Liver (tissue), 3 donors: ENCODE results near the gene MEGF6.

ENCODE experiments used
- ATF3 ChIP-seq: IDR thresholded peaks from 2 replicates; pipeline ENCODE4 v1.6.1; 2016; ENCODE audit warnings: antibody characterized with exemption
- CTCF ChIP-seq: fragments of 150-350 bp; IDR thresholded peaks from 2 replicates; pipeline ENCODE4 v1.5.1; 2017; ENCODE audit warnings: improper control_type of control experiment, low read depth, low read length; ENCODE audit not compliant: missing input control
- EGR1 ChIP-seq, 2 donors: IDR thresholded peaks; 2 replicates each; pipeline ENCODE4 v1.6.1; 2016 to 2018; ENCODE audit warnings: antibody characterized with exemption in 2 of 2, low read depth in 2 of 2
- GABPA ChIP-seq, 2 donors: IDR thresholded peaks in 1 of 2; conservative IDR thresholded peaks in 1 of 2; 2 replicates each; pipeline ENCODE4 v1.6.1; 2016; ENCODE audit warnings: antibody characterized with exemption in 2 of 2, mild to moderate bottlenecking in 1 of 2, moderate library complexity in 1 of 2
- HNF4A ChIP-seq, 2 donors: conservative IDR thresholded peaks; 2 replicates each; pipeline ENCODE4 v1.6.1; 2016; ENCODE audit warnings: antibody characterized with exemption in 2 of 2, mild to moderate bottlenecking in 2 of 2
- HNF4G ChIP-seq: IDR thresholded peaks from 2 replicates; pipeline ENCODE4 v1.6.1; 2016; ENCODE audit warnings: antibody characterized with exemption
- JUND ChIP-seq, 2 donors: IDR thresholded peaks; 2 replicates each; pipeline ENCODE4 v1.6.1; 2016; ENCODE audit warnings: antibody characterized with exemption in 2 of 2
- MAX ChIP-seq: IDR thresholded peaks from 2 replicates; pipeline ENCODE4 v1.6.1; 2016; ENCODE audit warnings: antibody characterized with exemption
- RAD21 ChIP-seq, 2 donors: IDR thresholded peaks; 2 replicates each; pipeline ENCODE4 v1.6.1; 2016; ENCODE audit warnings: antibody characterized with exemption in 2 of 2, mild to moderate bottlenecking in 2 of 2
- RXRA ChIP-seq, 2 donors: IDR thresholded peaks; 2 replicates each; pipeline ENCODE4 v1.6.1; 2017 to 2018; ENCODE audit warnings: antibody characterized with exemption in 2 of 2, mild to moderate bottlenecking in 1 of 2
- TAF1 ChIP-seq: conservative IDR thresholded peaks from 2 replicates; pipeline ENCODE4 v1.6.1; 2016; ENCODE audit warnings: antibody characterized with exemption, mild to moderate bottlenecking
- YY1 ChIP-seq: IDR thresholded peaks from 2 replicates; pipeline ENCODE4 v1.6.1; 2016; ENCODE audit warnings: antibody characterized with exemption, mild to moderate bottlenecking
- TF ChIP-seq, protein P1 (sequence below): IDR thresholded peaks from 2 replicates; pipeline ENCODE4 v1.6.1; 2016; ENCODE audit warnings: antibody characterized with exemption, mild to moderate bottlenecking
- TF ChIP-seq, protein P2 (sequence below): IDR thresholded peaks from 2 replicates; pipeline ENCODE4 v1.6.1; 2016; ENCODE audit warnings: antibody characterized with exemption
- donor health status: healthy.
- donor health status: healthy.

DNA sequence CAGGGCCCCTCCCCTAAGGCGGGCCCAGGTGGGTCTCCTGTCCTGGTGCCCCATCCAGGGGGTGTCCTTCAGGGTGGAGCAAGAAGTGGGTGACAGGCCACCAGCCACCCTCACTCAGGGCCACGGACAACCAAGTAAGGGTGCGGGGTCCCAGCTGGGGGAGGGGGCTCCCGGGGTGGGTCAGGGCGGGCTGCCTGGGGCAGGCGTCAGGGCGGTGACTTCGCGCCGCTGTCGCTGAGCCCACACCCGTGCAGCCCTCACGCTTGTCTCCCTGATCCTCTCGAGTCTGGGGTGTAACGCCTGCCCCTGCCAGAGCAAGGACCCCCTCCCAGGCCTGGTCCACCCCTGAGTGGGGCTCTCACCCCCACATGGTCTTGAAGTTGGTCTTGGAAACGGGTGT, 134.6 kb downstream of the MEGF6 start:
- TF ChIP-seq EGR1 (IDR thresholded peaks at IDR 0.05; ENCODE audit: low read depth in 2 of 2) (no peak), MAX (no peak), CTCF (no peak), RAD21 (IDR thresholded peaks at IDR 0.05) (no peak), GABPA (IDR thresholded peaks at IDR 0.05 in 1 of 2, conservative IDR thresholded peaks at IDR 0.05 in 1 of 2) (no peak), JUND (IDR thresholded peaks at IDR 0.05) (no peak), HNF4A (conservative IDR thresholded peaks at IDR 0.05) (no peak), ATF3 (no peak), YY1 (no peak), RXRA (IDR thresholded peaks at IDR 0.05) (no peak), TAF1 (no peak), HNF4G (no peak)
- TF ChIP-seq, protein P1, sequence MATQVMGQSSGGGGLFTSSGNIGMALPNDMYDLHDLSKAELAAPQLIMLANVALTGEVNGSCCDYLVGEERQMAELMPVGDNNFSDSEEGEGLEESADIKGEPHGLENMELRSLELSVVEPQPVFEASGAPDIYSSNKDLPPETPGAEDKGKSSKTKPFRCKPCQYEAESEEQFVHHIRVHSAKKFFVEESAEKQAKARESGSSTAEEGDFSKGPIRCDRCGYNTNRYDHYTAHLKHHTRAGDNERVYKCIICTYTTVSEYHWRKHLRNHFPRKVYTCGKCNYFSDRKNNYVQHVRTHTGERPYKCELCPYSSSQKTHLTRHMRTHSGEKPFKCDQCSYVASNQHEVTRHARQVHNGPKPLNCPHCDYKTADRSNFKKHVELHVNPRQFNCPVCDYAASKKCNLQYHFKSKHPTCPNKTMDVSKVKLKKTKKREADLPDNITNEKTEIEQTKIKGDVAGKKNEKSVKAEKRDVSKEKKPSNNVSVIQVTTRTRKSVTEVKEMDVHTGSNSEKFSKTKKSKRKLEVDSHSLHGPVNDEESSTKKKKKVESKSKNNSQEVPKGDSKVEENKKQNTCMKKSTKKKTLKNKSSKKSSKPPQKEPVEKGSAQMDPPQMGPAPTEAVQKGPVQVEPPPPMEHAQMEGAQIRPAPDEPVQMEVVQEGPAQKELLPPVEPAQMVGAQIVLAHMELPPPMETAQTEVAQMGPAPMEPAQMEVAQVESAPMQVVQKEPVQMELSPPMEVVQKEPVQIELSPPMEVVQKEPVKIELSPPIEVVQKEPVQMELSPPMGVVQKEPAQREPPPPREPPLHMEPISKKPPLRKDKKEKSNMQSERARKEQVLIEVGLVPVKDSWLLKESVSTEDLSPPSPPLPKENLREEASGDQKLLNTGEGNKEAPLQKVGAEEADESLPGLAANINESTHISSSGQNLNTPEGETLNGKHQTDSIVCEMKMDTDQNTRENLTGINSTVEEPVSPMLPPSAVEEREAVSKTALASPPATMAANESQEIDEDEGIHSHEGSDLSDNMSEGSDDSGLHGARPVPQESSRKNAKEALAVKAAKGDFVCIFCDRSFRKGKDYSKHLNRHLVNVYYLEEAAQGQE, result no peak
- TF ChIP-seq, protein P2, sequence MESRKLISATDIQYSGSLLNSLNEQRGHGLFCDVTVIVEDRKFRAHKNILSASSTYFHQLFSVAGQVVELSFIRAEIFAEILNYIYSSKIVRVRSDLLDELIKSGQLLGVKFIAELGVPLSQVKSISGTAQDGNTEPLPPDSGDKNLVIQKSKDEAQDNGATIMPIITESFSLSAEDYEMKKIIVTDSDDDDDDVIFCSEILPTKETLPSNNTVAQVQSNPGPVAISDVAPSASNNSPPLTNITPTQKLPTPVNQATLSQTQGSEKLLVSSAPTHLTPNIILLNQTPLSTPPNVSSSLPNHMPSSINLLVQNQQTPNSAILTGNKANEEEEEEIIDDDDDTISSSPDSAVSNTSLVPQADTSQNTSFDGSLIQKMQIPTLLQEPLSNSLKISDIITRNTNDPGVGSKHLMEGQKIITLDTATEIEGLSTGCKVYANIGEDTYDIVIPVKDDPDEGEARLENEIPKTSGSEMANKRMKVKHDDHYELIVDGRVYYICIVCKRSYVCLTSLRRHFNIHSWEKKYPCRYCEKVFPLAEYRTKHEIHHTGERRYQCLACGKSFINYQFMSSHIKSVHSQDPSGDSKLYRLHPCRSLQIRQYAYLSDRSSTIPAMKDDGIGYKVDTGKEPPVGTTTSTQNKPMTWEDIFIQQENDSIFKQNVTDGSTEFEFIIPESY, result no peak
